Diencephalon (tissue), 1 donor: ENCODE measurements around the gene TCP11. TPM values are rescaled to one million over a fixed set of nuclear protein-coding genes. Genes with fewer than 3 reads are reported as not detected.

ENCODE experiments used
- small RNA-seq: library from RNA; depleted of rRNA; stranded (forward); fragments of <200 nt; gene quantifications from one replicate; pipeline ENCODE3, GENCODE V24; 2014
- total RNA-seq: library from RNA; depleted of rRNA; stranded (reverse); fragments of >200 nt; gene quantifications from one replicate; pipeline ENCODE4 v1.2.3, GENCODE V29; 2014

The TCP11 gene
- 0.23 TPM for total RNA-seq

DNA sequence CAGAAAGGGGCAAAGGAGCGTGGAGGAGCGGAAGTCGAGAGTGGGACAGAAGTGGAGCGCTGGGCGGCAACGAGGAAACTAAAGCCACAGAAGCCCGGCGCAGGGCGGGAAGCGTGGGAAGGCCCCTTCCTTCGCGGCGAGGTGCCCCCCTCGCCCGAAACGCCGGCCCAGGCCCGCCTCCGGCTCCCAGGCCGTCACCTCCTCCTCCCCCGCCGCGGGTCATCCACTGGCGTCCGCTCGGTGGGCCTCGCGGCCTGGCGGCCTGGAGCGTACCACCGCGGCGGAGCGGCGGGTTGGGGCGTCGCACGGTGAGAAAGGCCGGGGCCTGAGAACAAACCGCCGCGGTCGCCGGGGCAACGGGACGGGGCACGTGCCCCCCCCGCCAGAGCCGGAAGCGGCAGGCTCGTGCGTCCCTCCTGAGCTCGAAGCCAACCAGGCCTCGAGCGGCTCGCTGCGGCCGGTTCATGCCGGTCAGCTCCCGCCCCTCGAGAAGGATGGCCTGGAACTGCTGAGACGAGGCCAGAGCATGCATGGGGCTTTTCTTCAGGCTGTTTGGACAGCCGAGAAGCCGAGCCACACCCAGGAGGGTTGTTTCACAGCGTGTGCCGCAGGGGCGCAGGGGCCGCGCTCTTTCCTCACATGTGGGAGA lies at the start of gene TCP11:
TCP11 (minus strand) TSS at position 333 of the 649 bp plus-strand sequence. CDS start 469 bp downstream, outside the sequence.

Small RNAs within 50 kb of the gene (small RNA-seq; reads per million reads assigned to genes)
- not detected for gene AL138721.1

Other genes with a start within 250 kb of the TCP11 start
- 3.9 TPM for gene SCUBE3, start 72.6 kb upstream of the TCP11 start, total RNA-seq
- gene ZNF76, start 118.4 kb upstream of the TCP11 start, total RNA-seq: 14.1 TPM
- gene DEF6, start 156.5 kb upstream of the TCP11 start, total RNA-seq: 2.1 TPM
- 3.5 TPM for gene PPARD, start 201.2 kb upstream of the TCP11 start, total RNA-seq